D721Med (cell line): Measurements from ENCODE around the gene MYBPHL.
A peak's percentile ranks its signal among the peaks of the same experiment; 100 is the strongest.

Experiments
- DNase-seq: peaks from one replicate; pipeline ENCODE4 v3.0.0; 2011; ENCODE audit warnings: low spot score; ENCODE audit not compliant: insufficient read length
- FAIRE-seq: peaks from 2 replicates; lab custom pipeline; 2011; peaks lifted over from hg19 to GRCh38; lab: Jason Lieb, UNC
- CTCF ChIP-seq: IDR thresholded peaks from 2 replicates; pipeline ENCODE4 v1.5.1; 2012; ENCODE audit warnings: mild to moderate bottlenecking, control low read depth; ENCODE audit not compliant: insufficient read depth; ENCODE audit errors: missing control alignments

The MYBPHL gene

GRCh38 chr1:109306832-109307273 is at the start of gene MYBPHL:
TSS of gene MYBPHL (minus strand) at chr1:109307011. CDS start at chr1:109306991, 20 bp downstream.
- TF ChIP-seq CTCF = no peak
- DNase-seq (peak; percentile 70), FAIRE-seq (no peak)

GRCh38 chr1:109356505-109356904 is 49.7 kb upstream of the MYBPHL start:
- no peak for DNase-seq
- FAIRE-seq = no peak
- TF ChIP-seq CTCF = no peak

GRCh38 chr1:109354929-109355328 is 48.1 kb upstream of the MYBPHL start:
- FAIRE-seq (no peak), DNase-seq (no peak)
- TF ChIP-seq CTCF = no peak

GRCh38 chr1:109351457-109351856 is 44.6 kb upstream of the MYBPHL start:
- no peak for TF ChIP-seq CTCF
- DNase-seq (no peak), FAIRE-seq (no peak)

GRCh38 chr1:109350655-109351054 is 43.8 kb upstream of the MYBPHL start:
- DNase-seq (no peak), FAIRE-seq (no peak)
- no peak for TF ChIP-seq CTCF

GRCh38 chr1:109350182-109350581 is 43.4 kb upstream of the MYBPHL start:
- TF ChIP-seq CTCF = no peak
- DNase-seq (no peak), FAIRE-seq (no peak)

- no peak for FAIRE-seq
- DNase-seq = no peak
- TF ChIP-seq CTCF = no peak
Measured at GRCh38 chr1:109347511-109347910, 40.7 kb upstream of the MYBPHL start.
